OCI-LY1 (cell line): Measurements from ENCODE around the gene FRS2.

ENCODE experiments used
- CTCF ChIP-seq: fragments of 200-600 bp; sonication (generic), shearing (Covaris generic); IDR thresholded peaks from 2 replicates; pipeline ENCODE4 v1.5.1; 2017; ENCODE audit warnings: mild to moderate bottlenecking, antibody characterized with exemption, low read length, moderate library complexity, mixed read lengths
- EZH2 ChIP-seq: fragments of 200-600 bp; sonication (generic), shearing (Covaris generic); IDR thresholded peaks from 2 replicates; pipeline ENCODE4 v1.8.0; 2017; ENCODE audit warnings: borderline replicate concordance, mixed run types, mild to moderate bottlenecking, antibody characterized with exemption, low read length, moderate library complexity, mixed read lengths

DNA sequence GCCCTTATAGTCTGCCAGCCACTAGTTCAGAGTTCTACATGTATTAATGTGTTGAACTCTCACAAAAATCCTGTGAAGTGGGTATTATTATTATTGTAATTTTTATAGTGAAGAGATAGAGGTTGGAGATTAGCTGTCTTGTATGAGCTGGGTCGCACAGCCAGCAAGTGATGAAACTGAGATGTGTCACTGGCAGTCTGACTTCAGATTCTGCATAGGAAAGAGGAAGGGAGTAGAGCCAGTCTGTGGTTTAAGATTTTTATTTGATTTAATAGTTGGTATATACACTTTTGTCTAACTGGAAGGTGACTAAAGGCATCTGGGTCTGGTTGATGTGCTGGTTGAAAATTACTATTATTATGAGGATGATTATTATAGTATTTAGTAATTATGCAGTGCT, 5.8 kb upstream of the FRS2 start:
- TF ChIP-seq CTCF (no peak), EZH2 (no peak)
